Activated T-helper 17 cell treated with anti-CD3 and anti-CD28 coated beads, Interleukin-2, amount 50 U/mL, for 72 hours (primary cell): ENCODE results near the gene FAU. TPM values are rescaled to one million over a fixed set of nuclear protein-coding genes. Genes with fewer than 3 reads are reported as not detected.

Experiments used
- ATAC-seq: fragments of 150-1000 bp; cut with Tn5 transposase; replicated peaks from 2 replicates; pipeline ENCODE4 v1.10.0; 2021; ENCODE audit warnings: mild to moderate bottlenecking, moderate library complexity
- H3K27ac Mint-ChIP-seq: one replicate; pipeline ENCODE4 v1.8.0; 2022; ENCODE audit warnings: mixed read lengths
- H3K27me3 Mint-ChIP-seq: one replicate; pipeline ENCODE4 v1.8.0; 2022; ENCODE audit warnings: mixed read lengths
- H3K36me3 Mint-ChIP-seq: one replicate; pipeline ENCODE4 v1.8.0; 2022; ENCODE audit warnings: low read depth, mild to moderate bottlenecking, mixed read lengths
- H3K4me1 Mint-ChIP-seq: one replicate; pipeline ENCODE4 v1.8.0; 2022; ENCODE audit warnings: mixed read lengths
- H3K4me3 Mint-ChIP-seq: one replicate; pipeline ENCODE4 v1.8.0; 2022; ENCODE audit warnings: mild to moderate bottlenecking, mixed read lengths
- H3K9me3 Mint-ChIP-seq: one replicate; pipeline ENCODE4 v1.8.0; 2022; ENCODE audit warnings: mixed read lengths
- total RNA-seq, 2 donors: library from RNA; stranded (reverse); gene quantifications; one replicate each; pipeline ENCODE4 v1.2.3, GENCODE V29; 2022

FAU gene
- total RNA-seq, 2 donors from 2014 or later = 929 to 948 TPM

GRCh38 chr11:65110354-65110861 lies 11.5 kb downstream of the FAU start:
- Mint-ChIP-seq H3K4me3 (peak overlapping the region; percentile 95), H3K27ac (peak overlapping the region; percentile 38), H3K9me3 (no peaks in the 10 kb centered on the region), H3K4me1 (peaks cover 8% of the 10 kb centered on the region), H3K27me3 (no peaks in the 10 kb centered on the region), H3K36me3 (peaks cover 18% of the 10 kb centered on the region)
- ATAC-seq = peak; percentile 60

GRCh38 chr11:65109231-65110198 lies 12.4 kb downstream of the FAU start:
- Mint-ChIP-seq H3K36me3 (peaks cover 27% of the 10 kb centered on the region), H3K4me1 (peaks cover 8% of the 10 kb centered on the region), H3K27me3 (no peaks in the 10 kb centered on the region), H3K4me3 (no peak overlapping the region), H3K27ac (peak overlapping the region; percentile 38), H3K9me3 (no peaks in the 10 kb centered on the region)
- ATAC-seq = no peak

- H3K27ac Mint-ChIP-seq = no peak overlapping the region
- ATAC-seq = no peak
- no peaks in the 10 kb centered on the region for H3K9me3 Mint-ChIP-seq
- H3K36me3 Mint-ChIP-seq = peaks cover 35% of the 10 kb centered on the region
- H3K4me1 Mint-ChIP-seq = peaks cover 8% of the 10 kb centered on the region
- no peaks in the 10 kb centered on the region for H3K27me3 Mint-ChIP-seq
- no peak overlapping the region for H3K4me3 Mint-ChIP-seq
These were observed 13.3 kb downstream of the FAU start for GRCh38 chr11:65108469-65109123.

- peaks cover 4% of the 10 kb centered on the region for H3K4me1 Mint-ChIP-seq
- H3K36me3 Mint-ChIP-seq = peaks cover 42% of the 10 kb centered on the region
- no peaks in the 10 kb centered on the region for H3K9me3 Mint-ChIP-seq
- H3K27ac Mint-ChIP-seq = no peak overlapping the region
- no peak for ATAC-seq
- H3K27me3 Mint-ChIP-seq = no peaks in the 10 kb centered on the region
- H3K4me3 Mint-ChIP-seq = no peak overlapping the region
These were observed 14.0 kb downstream of the FAU start for GRCh38 chr11:65107751-65108468.

- no peak for ATAC-seq
- Mint-ChIP-seq H3K4me3 (no peak overlapping the region), H3K9me3 (no peaks in the 10 kb centered on the region), H3K36me3 (peaks cover 43% of the 10 kb centered on the region), H3K27me3 (no peaks in the 10 kb centered on the region), H3K27ac (no peak overlapping the region), H3K4me1 (peaks cover 4% of the 10 kb centered on the region)
These were observed 14.9 kb downstream of the FAU start for GRCh38 chr11:65107078-65107477.

- H3K27me3 Mint-ChIP-seq = no peaks in the 10 kb centered on the region
- no peak overlapping the region for H3K4me3 Mint-ChIP-seq
- H3K9me3 Mint-ChIP-seq = no peaks in the 10 kb centered on the region
- H3K27ac Mint-ChIP-seq = peak overlapping the region; percentile 78
- H3K36me3 Mint-ChIP-seq = peaks cover 44% of the 10 kb centered on the region
- peaks cover 4% of the 10 kb centered on the region for H3K4me1 Mint-ChIP-seq
- no peak for ATAC-seq
These were observed 17.3 kb downstream of the FAU start for GRCh38 chr11:65104628-65105027.

GRCh38 chr11:65103476-65103875 lies 18.5 kb downstream of the FAU start:
- Mint-ChIP-seq H3K4me1 (peaks cover 9% of the 10 kb centered on the region), H3K27ac (peak overlapping the region; percentile 78), H3K27me3 (no peaks in the 10 kb centered on the region), H3K9me3 (no peaks in the 10 kb centered on the region), H3K36me3 (peaks cover 53% of the 10 kb centered on the region), H3K4me3 (no peak overlapping the region)
- ATAC-seq = no peak

GRCh38 chr11:65102142-65103095 lies 19.5 kb downstream of the FAU start:
- H3K36me3 Mint-ChIP-seq = peaks cover 63% of the 10 kb centered on the region
- no peaks in the 10 kb centered on the region for H3K9me3 Mint-ChIP-seq
- H3K4me3 Mint-ChIP-seq = no peak overlapping the region
- no peaks in the 10 kb centered on the region for H3K27me3 Mint-ChIP-seq
- no peak overlapping the region for H3K27ac Mint-ChIP-seq
- no peak for ATAC-seq
- peaks cover 13% of the 10 kb centered on the region for H3K4me1 Mint-ChIP-seq

GRCh38 chr11:65100674-65101350 lies 21.1 kb downstream of the FAU start:
- Mint-ChIP-seq H3K4me3 (no peak overlapping the region), H3K9me3 (no peaks in the 10 kb centered on the region), H3K36me3 (peaks cover 55% of the 10 kb centered on the region), H3K27ac (no peak overlapping the region), H3K4me1 (peaks cover 11% of the 10 kb centered on the region), H3K27me3 (no peaks in the 10 kb centered on the region)
- no peak for ATAC-seq

- Mint-ChIP-seq H3K27me3 (no peaks in the 10 kb centered on the region), H3K27ac (peak overlapping the region; percentile 88), H3K36me3 (peaks cover 25% of the 10 kb centered on the region), H3K4me3 (peak overlapping the region; percentile 84), H3K4me1 (peaks cover 13% of the 10 kb centered on the region), H3K9me3 (no peaks in the 10 kb centered on the region)
- peak; percentile 0 for ATAC-seq
These were observed 25.0 kb downstream of the FAU start for GRCh38 chr11:65096926-65097325.

- ATAC-seq = peak; percentile 100
- H3K27ac Mint-ChIP-seq = peak within 1 kb of the TSS; percentile 88
- H3K4me3 Mint-ChIP-seq = peak within 1 kb of the TSS; percentile 84
- H3K9me3 Mint-ChIP-seq = no peaks in the 10 kb centered on the region
- peaks cover 25% of the 10 kb centered on the region for H3K36me3 Mint-ChIP-seq
- no peaks in the 10 kb centered on the region for H3K27me3 Mint-ChIP-seq
- peaks cover 13% of the 10 kb centered on the region for H3K4me1 Mint-ChIP-seq
These were observed 25.7 kb downstream of the FAU start, which contains the start of gene VPS51 for GRCh38 chr11:65095974-65096806. VPS51 (plus strand) TSS chr11:65096214; CDS start chr11:65096251, 37 bp downstream.

GRCh38 chr11:65095427-65095826 lies 26.5 kb downstream of the FAU start:
- Mint-ChIP-seq H3K9me3 (no peaks in the 10 kb centered on the region), H3K27me3 (no peaks in the 10 kb centered on the region), H3K4me1 (peaks cover 13% of the 10 kb centered on the region), H3K27ac (peak overlapping the region; percentile 88), H3K4me3 (peak overlapping the region; percentile 84), H3K36me3 (peaks cover 21% of the 10 kb centered on the region)
- no peak for ATAC-seq
